Measurements from ENCODE around the gene OR10X1.

The OR10X1 gene

DNA sequence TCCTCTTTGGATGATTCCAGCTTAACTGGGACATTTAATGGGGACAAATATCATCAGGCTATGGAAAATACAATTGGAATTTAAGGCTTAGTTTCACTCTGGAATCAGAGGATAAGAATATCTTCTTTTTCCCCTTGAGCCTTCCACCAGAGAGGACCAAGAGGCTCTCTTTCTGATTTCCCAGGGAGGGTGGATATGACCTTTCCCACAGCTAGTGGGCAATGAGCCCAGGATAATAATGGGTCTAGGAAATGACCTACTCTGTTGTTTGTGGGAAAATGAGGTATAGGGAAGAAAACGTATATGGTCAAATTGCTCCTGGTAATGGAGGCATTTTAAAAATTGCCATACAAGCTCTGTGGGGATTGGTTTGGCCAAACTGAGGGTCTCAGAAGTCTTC lies 27.4 kb downstream of the OR10X1 start:
- H3K27ac ChIP-seq (replicated peaks) = no peak overlapping the region
- no peak overlapping the region for H3K4me3 ChIP-seq (replicated peaks; ENCODE audit: insufficient read depth, low read length)
- no peak for DNase-seq (ENCODE audit: low read depth in 1 of 2, low spot score in 1 of 2)
- TF ChIP-seq, protein P1, sequence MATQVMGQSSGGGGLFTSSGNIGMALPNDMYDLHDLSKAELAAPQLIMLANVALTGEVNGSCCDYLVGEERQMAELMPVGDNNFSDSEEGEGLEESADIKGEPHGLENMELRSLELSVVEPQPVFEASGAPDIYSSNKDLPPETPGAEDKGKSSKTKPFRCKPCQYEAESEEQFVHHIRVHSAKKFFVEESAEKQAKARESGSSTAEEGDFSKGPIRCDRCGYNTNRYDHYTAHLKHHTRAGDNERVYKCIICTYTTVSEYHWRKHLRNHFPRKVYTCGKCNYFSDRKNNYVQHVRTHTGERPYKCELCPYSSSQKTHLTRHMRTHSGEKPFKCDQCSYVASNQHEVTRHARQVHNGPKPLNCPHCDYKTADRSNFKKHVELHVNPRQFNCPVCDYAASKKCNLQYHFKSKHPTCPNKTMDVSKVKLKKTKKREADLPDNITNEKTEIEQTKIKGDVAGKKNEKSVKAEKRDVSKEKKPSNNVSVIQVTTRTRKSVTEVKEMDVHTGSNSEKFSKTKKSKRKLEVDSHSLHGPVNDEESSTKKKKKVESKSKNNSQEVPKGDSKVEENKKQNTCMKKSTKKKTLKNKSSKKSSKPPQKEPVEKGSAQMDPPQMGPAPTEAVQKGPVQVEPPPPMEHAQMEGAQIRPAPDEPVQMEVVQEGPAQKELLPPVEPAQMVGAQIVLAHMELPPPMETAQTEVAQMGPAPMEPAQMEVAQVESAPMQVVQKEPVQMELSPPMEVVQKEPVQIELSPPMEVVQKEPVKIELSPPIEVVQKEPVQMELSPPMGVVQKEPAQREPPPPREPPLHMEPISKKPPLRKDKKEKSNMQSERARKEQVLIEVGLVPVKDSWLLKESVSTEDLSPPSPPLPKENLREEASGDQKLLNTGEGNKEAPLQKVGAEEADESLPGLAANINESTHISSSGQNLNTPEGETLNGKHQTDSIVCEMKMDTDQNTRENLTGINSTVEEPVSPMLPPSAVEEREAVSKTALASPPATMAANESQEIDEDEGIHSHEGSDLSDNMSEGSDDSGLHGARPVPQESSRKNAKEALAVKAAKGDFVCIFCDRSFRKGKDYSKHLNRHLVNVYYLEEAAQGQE (IDR thresholded peaks at IDR 0.05; ENCODE audit: insufficient replicate concordance, low read depth) = no peak
- TF ChIP-seq SPI1 (IDR thresholded peaks at IDR 0.05; ENCODE audit: borderline replicate concordance, low read depth) (no peak), POLR2AphosphoS5 (IDR thresholded peaks at IDR 0.05; ENCODE audit: low read depth) (no peak), GABPA (IDR thresholded peaks at IDR 0.05; ENCODE audit: low read depth) (no peak)
- TF ChIP-seq, protein P2, sequence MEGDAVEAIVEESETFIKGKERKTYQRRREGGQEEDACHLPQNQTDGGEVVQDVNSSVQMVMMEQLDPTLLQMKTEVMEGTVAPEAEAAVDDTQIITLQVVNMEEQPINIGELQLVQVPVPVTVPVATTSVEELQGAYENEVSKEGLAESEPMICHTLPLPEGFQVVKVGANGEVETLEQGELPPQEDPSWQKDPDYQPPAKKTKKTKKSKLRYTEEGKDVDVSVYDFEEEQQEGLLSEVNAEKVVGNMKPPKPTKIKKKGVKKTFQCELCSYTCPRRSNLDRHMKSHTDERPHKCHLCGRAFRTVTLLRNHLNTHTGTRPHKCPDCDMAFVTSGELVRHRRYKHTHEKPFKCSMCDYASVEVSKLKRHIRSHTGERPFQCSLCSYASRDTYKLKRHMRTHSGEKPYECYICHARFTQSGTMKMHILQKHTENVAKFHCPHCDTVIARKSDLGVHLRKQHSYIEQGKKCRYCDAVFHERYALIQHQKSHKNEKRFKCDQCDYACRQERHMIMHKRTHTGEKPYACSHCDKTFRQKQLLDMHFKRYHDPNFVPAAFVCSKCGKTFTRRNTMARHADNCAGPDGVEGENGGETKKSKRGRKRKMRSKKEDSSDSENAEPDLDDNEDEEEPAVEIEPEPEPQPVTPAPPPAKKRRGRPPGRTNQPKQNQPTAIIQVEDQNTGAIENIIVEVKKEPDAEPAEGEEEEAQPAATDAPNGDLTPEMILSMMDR (IDR thresholded peaks at IDR 0.05; ENCODE audit: insufficient read depth, low read length) = no peak
- H3K27me3 ChIP-seq (ENCODE audit: insufficient read depth, poor library complexity, severe bottlenecking) = no peaks in the 10 kb centered on the region

DNA sequence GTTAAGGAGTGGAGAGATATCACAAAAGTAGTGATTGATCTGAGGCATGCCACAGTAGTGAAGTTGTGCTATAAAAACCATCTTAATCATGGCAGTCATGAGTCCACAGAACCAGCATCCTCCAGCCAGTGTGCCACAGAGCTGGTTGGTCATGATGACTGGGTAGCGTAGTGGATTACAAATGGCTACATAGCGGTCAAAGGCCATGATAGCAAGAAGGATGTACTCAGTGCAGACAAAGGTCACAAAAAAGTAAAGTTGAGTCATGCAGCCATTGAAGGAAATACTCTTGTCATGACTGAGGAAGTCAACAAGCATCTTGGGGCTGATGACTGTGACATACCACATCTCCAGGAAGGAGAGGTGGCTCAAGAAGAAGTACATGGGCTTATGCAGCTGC lies 32.2 kb downstream of the OR10X1 start:
- no peak for DNase-seq (ENCODE audit: low read depth in 1 of 2, low spot score in 1 of 2)
- no peak overlapping the region for H3K4me3 ChIP-seq (replicated peaks; ENCODE audit: insufficient read depth, low read length)
- no peak for TF ChIP-seq SPI1 (IDR thresholded peaks at IDR 0.05; ENCODE audit: borderline replicate concordance, low read depth)
- TF ChIP-seq, protein P1 (IDR thresholded peaks at IDR 0.05; ENCODE audit: insufficient replicate concordance, low read depth) = no peak
- no peak for TF ChIP-seq GABPA (IDR thresholded peaks at IDR 0.05; ENCODE audit: low read depth)
- TF ChIP-seq, protein P2 (IDR thresholded peaks at IDR 0.05; ENCODE audit: insufficient read depth, low read length) = no peak
- no peak for TF ChIP-seq POLR2AphosphoS5 (IDR thresholded peaks at IDR 0.05; ENCODE audit: low read depth)
- H3K27me3 ChIP-seq (ENCODE audit: insufficient read depth, poor library complexity, severe bottlenecking) = no peaks in the 10 kb centered on the region
- H3K27ac ChIP-seq (replicated peaks) = no peak overlapping the region

DNA sequence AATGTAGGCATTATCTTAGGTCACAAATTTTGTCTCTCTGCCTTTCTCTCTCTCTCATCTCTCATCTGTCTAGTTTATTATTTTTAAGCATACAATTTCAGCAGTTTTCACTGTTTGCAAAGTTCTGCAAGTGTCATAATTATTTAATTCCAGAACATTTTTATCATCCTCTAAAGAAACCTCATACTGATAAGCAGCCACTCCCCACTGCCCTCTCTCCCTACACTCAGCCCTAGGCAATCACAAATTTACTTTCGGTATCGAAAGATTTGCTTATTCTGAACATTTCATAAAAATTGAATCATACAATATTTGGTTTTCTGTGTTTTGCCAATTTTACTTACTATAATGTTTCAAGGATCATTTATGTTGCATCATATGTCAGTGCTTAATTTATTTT lies 42.1 kb downstream of the OR10X1 start:
- Histone ChIP-seq H3K27me3 (ENCODE audit: insufficient read depth, poor library complexity, severe bottlenecking) (no peaks in the 10 kb centered on the region), H3K4me3 (replicated peaks; ENCODE audit: insufficient read depth, low read length) (no peak overlapping the region), H3K27ac (replicated peaks) (no peak overlapping the region)
- DNase-seq (ENCODE audit: low read depth in 1 of 2, low spot score in 1 of 2) = no peak
- TF ChIP-seq, protein P2 (IDR thresholded peaks at IDR 0.05; ENCODE audit: insufficient read depth, low read length) = no peak
- no peak for TF ChIP-seq GABPA (IDR thresholded peaks at IDR 0.05; ENCODE audit: low read depth)
- TF ChIP-seq, protein P1 (IDR thresholded peaks at IDR 0.05; ENCODE audit: insufficient replicate concordance, low read depth) = no peak
- no peak for TF ChIP-seq SPI1 (IDR thresholded peaks at IDR 0.05; ENCODE audit: borderline replicate concordance, low read depth)
- no peak for TF ChIP-seq POLR2AphosphoS5 (IDR thresholded peaks at IDR 0.05; ENCODE audit: low read depth)
